GM18951 (cell line): Measurements from ENCODE around the gene ATP6V0E2.

Experiments
- POLR2A ChIP-seq: IDR thresholded peaks from 4 replicates; pipeline ENCODE4 v1.6.1; 2011; ENCODE audit warnings: mild to moderate bottlenecking; ENCODE audit not compliant: insufficient read length, insufficient read depth; ENCODE audit errors: extremely low read depth
- in situ Hi-C: fragments of 300-500 bp; cut with MboI; formaldehyde crosslinking; loops from one replicate; pipeline ENCODE4 v1.12.0; 2022; ENCODE audit warnings: low sequenced_read_pairs, mixed read lengths, inconsistent platforms; ENCODE audit not compliant: unreplicated experiment

Gene ATP6V0E2

DNA sequence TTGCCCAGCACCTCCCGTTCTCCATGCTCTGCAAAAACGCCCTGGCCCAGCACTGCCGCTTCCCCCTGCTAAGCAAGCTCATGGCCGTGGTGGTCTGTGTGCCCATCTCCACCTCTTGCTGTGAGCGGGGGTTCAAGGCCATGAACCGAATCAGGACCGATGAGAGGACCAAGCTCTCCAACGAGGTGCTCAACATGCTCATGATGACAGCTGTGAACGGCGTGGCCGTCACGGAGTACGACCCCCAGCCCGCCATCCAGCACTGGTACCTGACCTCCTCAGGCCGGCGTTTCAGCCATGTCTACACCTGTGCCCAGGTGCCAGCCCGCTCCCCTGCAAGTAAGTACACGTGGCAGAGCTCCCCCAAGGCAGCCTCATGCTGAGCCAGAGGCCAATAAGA is 11.6 kb upstream of the ATP6V0E2 start:
- in situ Hi-C loops = no loop called here

DNA sequence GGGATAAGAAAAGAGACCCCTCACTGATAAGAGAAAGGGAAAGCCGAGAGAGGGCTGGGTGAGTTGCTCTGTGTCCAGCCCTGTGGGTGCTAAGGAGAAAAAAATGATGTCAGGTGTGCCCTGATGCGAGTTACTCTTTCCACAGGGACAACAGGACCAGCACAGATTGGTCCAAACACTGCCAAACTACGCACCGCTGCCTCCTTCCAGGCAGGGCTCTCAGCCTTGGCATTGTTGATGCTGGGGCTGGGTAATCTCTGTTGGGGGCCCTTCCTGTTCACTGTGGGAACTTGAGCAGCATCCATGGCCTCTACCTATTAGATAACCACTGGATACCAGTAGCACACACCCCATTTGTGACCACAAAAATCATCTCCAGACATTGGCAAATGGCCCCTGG is 10.3 kb upstream of the ATP6V0E2 start:
- in situ Hi-C loops = no loop called here

More for the DNA sequence above, 11.6 kb upstream of the ATP6V0E2 start:
- no peak for TF ChIP-seq POLR2A

DNA sequence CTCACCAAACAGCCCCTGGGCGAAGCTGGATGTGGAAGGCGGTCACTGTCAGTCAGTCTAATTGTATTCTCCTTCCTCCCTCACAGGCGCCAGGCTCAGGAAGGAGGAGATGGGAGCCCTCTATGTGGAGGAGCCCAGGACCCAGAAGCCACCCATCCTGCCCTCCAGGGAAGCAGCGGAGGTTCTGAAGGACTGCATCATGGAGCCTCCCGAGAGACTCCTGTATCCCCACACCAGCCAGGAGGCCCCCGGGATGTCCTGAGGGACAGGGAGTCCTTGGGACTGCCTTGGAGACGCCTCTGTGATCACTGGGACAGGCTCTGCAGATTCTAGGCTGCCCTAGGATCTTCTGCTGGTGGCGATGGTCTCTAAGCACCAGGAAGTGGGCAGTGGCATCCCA is 9.7 kb upstream of the ATP6V0E2 start:
- TF ChIP-seq POLR2A = no peak
- in situ Hi-C loops = no loop called here

More for the DNA sequence above, 10.3 kb upstream of the ATP6V0E2 start:
- TF ChIP-seq POLR2A = no peak

DNA sequence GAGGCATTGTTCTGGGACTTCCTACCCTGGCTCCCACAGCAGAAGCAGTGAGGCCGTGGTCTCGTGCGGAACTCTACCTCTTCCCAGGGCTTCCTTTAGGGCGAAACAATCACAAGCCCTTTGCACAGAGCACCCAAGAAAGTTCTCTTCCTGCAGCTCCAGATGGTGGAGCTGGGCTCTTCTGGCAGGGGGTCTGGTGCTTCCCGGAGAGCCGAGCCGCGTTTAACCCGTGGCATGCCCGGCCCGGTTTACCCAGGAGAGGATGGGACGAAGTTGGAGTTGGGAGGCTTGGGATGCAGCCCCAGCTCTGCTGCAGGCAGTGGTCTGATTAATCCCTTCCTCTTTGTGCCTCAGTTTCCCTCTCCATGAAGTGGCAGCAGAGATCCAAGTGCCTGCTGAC is 9.0 kb upstream of the ATP6V0E2 start:
- TF ChIP-seq POLR2A = no peak
- in situ Hi-C loops = no loop called here

DNA sequence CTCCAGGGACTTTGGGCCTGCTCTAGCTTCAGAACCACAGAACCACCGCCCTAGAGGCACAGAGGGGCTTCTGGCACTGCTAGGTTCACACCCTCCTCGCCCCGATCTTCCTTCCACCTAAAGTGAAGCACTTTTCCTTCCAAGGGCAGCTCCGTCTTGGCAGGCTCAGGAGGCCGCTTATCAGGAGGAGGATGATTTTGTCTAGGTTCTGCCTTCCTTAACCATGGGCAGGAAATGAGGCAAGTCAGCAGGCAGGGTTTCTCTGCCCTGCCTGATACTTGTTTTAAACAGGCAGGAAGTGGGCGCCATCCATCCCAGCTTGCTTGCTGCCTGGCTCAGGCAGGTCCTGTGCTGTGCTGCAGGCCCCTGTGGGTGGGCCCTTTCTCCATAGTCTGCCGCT is 8.3 kb upstream of the ATP6V0E2 start:
- TF ChIP-seq POLR2A = no peak
- in situ Hi-C loops = no loop called here

DNA sequence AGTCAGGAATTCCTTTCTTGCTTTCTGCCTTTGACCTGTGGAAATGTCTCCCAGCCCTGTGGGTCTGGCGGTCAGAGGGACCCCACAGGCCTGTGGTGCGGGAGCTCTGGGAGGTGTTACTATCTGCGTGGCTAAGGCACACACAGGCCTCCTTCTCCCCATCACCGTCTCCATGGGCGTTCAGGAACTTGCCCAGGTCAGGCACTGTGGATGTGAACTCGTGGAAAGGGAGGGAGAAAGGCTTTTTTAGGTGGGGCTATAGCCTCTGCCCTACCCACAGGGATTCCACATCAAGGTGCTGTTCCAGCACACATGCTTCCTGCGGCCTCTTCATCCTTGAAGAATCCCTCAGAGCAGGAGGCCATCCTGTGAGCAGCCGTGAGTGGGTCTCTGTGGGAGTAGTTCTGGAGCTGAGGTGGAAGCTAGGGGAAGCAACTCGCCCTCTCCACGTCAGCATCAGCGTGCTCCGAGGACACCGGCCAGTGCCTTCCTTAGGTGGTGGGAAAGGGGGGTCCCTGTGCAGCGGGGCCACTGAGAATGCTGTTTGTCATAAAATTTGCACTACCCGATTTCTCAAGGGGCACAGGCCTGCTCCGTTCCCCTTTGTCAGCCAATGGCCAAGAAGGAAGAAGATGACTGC is 7.5 kb upstream of the ATP6V0E2 start:
- in situ Hi-C loops = no loop called here
- TF ChIP-seq POLR2A = no peak

DNA sequence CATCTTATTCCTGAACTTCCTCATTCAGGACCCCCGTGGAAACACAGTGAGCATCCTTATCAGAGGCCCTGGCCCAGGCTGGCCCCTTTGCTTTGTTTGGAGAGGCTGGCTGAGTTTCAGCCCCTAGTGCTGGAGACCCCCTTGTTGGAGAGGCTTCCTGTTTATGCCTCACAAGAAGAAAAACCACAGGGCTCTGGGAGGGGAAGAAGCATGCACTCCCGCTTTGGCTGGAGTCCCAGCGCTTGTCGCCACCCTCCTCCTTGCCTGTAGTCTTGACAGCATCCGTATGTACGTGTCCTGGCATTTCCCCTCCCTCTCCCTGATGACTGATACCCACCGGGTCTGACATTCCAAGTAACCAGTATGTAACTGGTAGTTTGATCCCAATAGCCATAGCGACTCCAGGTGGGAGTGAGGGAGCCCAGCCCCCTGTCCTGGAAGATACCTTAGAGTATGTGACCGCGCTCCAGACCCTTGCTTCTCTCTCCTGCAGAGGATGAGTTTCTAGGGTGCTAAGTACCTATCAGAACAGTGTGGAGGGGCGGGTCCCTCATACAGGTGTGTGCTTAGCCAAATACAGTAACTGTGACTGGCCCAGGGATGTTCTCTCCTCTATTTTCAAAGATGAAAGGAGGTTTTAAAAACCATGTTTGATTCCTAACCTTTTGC is 6.9 kb upstream of the ATP6V0E2 start:
- in situ Hi-C loops = no loop called here
- TF ChIP-seq POLR2A = no peak

DNA sequence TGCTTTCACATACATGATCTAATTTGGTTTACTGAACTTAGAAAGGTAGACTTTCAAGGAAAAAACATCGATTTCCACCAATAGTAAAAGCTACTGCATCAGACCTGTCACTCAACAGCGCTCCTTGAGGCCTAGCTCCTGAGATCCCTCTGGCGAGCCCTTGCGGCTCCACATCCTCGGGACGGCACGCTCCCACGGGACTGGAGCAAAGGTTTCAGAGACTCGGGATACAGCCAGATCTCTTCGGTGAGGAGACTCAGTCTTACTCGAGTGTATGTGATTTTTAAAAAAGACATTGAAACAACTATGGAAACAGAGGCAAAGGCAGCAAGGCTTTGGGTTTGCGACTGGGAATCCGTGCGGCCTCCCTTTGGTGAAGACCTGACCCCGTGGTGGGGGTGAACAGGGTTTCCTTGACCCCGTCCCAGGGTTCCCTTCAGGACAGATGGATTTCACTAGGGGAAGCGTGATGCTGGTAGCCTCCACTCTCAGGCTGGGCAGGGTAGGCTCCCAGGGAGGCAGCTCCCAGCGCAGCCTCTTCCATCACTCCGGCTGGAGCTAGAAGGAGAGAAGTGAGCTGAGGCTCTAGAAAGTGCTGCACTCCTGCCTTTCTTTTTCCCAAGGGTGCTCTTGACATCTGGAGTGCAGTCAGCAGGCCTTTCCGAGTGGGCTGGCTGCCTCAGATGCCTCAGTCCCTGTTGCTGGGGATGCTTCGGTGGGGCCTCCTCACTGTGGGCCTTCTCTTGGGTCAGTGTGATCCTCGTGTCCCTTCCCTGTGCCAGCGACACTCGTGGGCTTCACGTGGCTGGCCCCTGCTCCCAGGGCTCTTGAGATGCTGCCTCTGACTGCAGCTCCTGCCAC is 5.8 kb upstream of the ATP6V0E2 start:
- in situ Hi-C loops = no loop called here
- no peak for TF ChIP-seq POLR2A

DNA sequence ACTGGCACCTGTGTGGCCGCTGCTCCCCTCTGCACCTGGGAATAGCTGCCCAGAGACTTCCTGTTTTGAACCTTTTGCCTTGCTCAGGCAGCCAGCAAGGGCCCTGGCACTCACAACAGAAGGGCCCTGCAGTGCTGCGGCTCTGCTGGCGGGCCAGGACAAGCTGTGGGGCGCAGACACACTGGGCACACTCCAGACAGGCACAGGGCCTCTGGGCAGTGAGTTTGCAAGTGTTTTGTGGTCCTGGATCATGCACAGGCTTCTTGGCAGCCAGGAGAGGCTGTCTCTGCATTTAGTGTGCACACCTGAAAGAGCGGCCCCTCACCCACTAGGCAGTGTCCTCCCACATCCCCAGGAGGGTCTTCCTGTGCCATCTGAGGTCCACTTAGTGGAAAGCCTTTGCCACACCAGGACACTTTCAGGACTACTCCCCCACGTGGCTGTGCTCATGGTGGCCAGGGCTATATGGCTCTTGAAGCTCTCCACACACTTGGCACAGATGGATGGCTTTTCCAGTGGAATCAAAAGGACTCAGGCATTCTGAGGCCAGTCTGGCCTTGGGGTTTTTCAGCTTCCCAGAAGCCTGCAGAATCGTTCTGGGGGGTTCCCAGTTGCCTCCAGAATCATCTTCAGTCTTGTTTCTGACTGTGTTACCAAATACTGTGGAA is 5.0 kb upstream of the ATP6V0E2 start:
- TF ChIP-seq POLR2A = no peak
- in situ Hi-C loops = no loop called here

DNA sequence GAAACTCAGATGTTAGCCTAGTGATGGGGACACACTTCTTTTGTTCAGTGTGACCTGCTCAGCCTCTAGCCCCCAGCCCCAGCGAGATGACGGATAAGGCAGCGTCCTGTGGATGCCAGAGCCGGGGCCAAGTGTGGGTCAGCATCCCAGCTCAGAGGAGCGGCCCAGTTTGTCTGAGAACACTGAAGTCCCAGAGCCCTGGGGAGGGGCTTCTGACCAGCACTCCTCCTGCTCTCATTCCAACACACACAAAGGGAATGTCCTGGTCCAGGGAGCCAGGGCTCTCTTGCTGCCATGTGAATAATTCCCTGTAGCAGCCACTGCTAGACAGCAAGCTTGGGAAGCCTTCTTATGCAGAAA is 4.5 kb upstream of the ATP6V0E2 start:
- in situ Hi-C loops = no loop called here
- no peak for TF ChIP-seq POLR2A

DNA sequence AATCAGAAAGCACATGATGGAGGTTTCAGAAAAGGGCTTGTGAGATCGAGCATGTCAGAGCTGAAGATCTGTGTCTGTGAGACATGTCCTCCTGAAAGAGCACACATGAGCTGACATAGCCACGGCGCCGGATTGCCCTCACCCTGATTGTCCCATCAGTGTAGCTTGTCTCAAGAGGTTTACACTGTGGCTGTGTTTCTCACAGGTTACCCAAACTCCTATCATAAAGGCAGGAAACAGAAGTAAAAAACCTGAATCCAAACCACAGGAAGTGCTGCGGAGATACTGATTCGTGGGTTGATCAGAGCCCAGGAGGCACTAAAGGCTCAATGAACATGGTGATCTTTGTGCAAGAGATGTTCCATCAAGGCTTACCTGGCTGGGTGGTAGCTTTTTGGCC is 3.9 kb upstream of the ATP6V0E2 start:
- no peak for TF ChIP-seq POLR2A
- in situ Hi-C loops = no loop called here

DNA sequence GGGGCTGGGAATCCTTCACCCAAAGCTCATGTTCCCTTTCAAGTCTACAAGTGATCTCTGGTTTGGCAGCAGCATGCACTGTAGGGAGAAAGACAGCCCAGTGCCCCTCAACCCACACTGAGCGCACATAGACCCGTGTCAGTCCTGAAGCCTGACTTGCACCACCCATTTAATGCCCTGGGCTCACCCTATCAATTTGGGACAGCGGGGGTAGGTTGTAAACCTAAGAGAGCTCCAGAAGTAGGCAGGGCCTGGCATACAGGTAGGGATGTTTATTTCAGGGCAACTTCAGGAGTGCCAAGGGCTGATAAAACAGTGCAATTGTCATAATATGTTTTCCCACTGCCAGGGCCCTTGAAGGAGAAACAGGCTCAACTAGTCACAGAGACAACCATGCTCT is 3.5 kb upstream of the ATP6V0E2 start:
- in situ Hi-C loops = no loop called here
- TF ChIP-seq POLR2A = no peak
